A549 (cell line): ENCODE data around the gene PKIG.

Source experiments
- CEBPB ChIP-seq, 2 experiments: fragments of >200 bp in 1 of 2; sonication (Bioruptor Twin) in 1 of 2; formaldehyde crosslinking in 1 of 2; IDR thresholded peaks; 2 replicates each; pipeline ENCODE4 v1.6.1; 2012 to 2016
- ESRRA ChIP-seq: fragments of 150-350 bp; IDR thresholded peaks from 2 replicates; pipeline ENCODE4 v1.6.1; 2014; ENCODE audit warnings: mild to moderate bottlenecking, low read length, borderline replicate concordance
- MAZ ChIP-seq: fragments of 150-350 bp; IDR thresholded peaks from 2 replicates; pipeline ENCODE4 v1.6.1; 2014; ENCODE audit warnings: antibody characterized with exemption, low read depth, low read length, borderline replicate concordance
- NFE2L2 ChIP-seq: fragments of 150-350 bp; conservative IDR thresholded peaks from 2 replicates; pipeline ENCODE4 v1.6.1; 2014; ENCODE audit warnings: low read length
- POLR2A ChIP-seq: IDR thresholded peaks from 2 replicates; pipeline ENCODE4 v1.6.1; 2012; ENCODE audit warnings: mild to moderate bottlenecking, low read length
- POLR2AphosphoS2 ChIP-seq: conservative IDR thresholded peaks from 2 replicates; pipeline ENCODE4 v1.6.1; 2012; ENCODE audit warnings: low read length, improper control_type of control experiment, inconsistent platforms
- SREBF2 ChIP-seq: fragments of 450-650 bp; IDR thresholded peaks from 2 replicates; pipeline ENCODE4 v1.6.1; 2014; ENCODE audit warnings: mild to moderate bottlenecking, moderate library complexity
- TF ChIP-seq, protein P1 (sequence below): fragments of >200 bp; sonication (Bioruptor Twin); formaldehyde crosslinking; IDR thresholded peaks from 3 replicates; pipeline ENCODE4 v1.5.1; 2016
- TF ChIP-seq, protein P2 (sequence below): IDR thresholded peaks from 2 replicates; pipeline ENCODE4 v1.6.1; 2012

DNA sequence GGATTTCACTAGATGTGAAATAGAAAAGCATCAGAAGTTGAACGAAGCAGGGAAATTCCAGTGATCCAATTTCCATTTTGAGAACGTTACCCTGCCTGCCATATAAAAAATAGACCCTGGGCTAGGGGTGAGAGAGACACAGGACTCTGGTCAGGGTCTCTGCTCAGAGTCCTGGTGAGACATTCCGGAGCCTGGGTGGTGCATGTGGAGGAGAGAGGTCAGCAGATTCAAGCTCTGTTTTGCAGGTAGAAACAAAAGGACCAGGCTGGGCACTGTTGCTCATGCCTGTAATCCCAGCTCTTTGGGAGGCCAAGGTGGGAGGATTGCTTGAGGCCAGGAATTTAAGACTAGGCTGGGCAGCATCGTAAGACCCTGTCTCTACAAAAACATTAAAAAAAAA, 17.9 kb downstream of the PKIG start:
- TF ChIP-seq, protein P1, sequence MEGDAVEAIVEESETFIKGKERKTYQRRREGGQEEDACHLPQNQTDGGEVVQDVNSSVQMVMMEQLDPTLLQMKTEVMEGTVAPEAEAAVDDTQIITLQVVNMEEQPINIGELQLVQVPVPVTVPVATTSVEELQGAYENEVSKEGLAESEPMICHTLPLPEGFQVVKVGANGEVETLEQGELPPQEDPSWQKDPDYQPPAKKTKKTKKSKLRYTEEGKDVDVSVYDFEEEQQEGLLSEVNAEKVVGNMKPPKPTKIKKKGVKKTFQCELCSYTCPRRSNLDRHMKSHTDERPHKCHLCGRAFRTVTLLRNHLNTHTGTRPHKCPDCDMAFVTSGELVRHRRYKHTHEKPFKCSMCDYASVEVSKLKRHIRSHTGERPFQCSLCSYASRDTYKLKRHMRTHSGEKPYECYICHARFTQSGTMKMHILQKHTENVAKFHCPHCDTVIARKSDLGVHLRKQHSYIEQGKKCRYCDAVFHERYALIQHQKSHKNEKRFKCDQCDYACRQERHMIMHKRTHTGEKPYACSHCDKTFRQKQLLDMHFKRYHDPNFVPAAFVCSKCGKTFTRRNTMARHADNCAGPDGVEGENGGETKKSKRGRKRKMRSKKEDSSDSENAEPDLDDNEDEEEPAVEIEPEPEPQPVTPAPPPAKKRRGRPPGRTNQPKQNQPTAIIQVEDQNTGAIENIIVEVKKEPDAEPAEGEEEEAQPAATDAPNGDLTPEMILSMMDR = no peak
- no peak for TF ChIP-seq MAZ
- TF ChIP-seq CEBPB (IDR thresholded peaks at IDR 0.05) = no peak
- TF ChIP-seq, protein P2, sequence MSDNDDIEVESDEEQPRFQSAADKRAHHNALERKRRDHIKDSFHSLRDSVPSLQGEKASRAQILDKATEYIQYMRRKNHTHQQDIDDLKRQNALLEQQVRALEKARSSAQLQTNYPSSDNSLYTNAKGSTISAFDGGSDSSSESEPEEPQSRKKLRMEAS = no peak
- no peak for TF ChIP-seq NFE2L2
- no peak for TF ChIP-seq ESRRA
- TF ChIP-seq POLR2A = no peak
- no peak for TF ChIP-seq SREBF2
- TF ChIP-seq POLR2AphosphoS2 = no peak
